Measurements from ENCODE around the gene WDR77.

WDR77 gene

DNA sequence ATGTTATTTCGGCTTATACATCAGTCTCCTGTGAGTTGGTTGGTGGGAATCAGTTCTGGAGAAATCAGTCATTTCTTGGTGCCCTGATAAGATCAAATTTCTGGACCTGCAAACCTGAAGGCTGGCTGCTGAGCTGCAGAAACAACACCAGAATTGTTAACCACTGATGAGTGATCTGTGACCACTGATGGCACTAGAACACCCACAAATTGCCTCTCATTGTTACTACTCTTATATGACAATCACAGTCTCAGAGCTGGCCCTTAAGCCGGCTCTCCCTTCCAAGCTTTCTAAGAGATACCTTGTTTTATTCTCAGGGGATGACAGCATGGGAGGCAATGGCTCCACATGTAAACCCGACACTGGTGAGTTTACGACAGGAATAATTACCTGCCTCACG is 26.6 kb upstream of the WDR77 start:
- TF ChIP-seq MAX (IDR thresholded peaks at IDR 0.05) (no peak), EP300 (IDR thresholded peaks at IDR 0.05; ENCODE audit: borderline replicate concordance) (no peak), RAD21 (IDR thresholded peaks at IDR 0.05; ENCODE audit: low read depth) (no peak), ZBTB7A (IDR thresholded peaks at IDR 0.05; ENCODE audit: low read depth) (no peak), USF1 (IDR thresholded peaks at IDR 0.05) (no peak), NFIC (IDR thresholded peaks at IDR 0.05) (no peak), CREB1 (IDR thresholded peaks at IDR 0.05; ENCODE audit: low read depth) (no peak), TAF1 (IDR thresholded peaks at IDR 0.05; ENCODE audit: low read depth) (no peak), CEBPB (IDR thresholded peaks at IDR 0.05) (no peak), TEAD4 (IDR thresholded peaks at IDR 0.05) (no peak), REST (IDR thresholded peaks at IDR 0.05; ENCODE audit: low read depth) (no peak), EGR1 (IDR thresholded peaks at IDR 0.05) (no peak), TCF12 (IDR thresholded peaks at IDR 0.05; ENCODE audit: low read depth) (no peak), FOXM1 (IDR thresholded peaks at IDR 0.05; ENCODE audit: borderline replicate concordance, low read depth) (no peak)

GRCh38 chr1:111474521-111474920 is 25.5 kb upstream of the WDR77 start:
- TF ChIP-seq TAF1 (IDR thresholded peaks at IDR 0.05; ENCODE audit: low read depth) (no peak), TEAD4 (IDR thresholded peaks at IDR 0.05) (no peak), RAD21 (IDR thresholded peaks at IDR 0.05; ENCODE audit: low read depth) (no peak), YY1 (IDR thresholded peaks at IDR 0.05; ENCODE audit: low read depth) (no peak), CEBPB (IDR thresholded peaks at IDR 0.05) (no peak), MAX (IDR thresholded peaks at IDR 0.05) (no peak), EGR1 (IDR thresholded peaks at IDR 0.05) (no peak), NFIC (IDR thresholded peaks at IDR 0.05) (no peak), TCF12 (IDR thresholded peaks at IDR 0.05; ENCODE audit: low read depth) (no peak), ZBTB7A (IDR thresholded peaks at IDR 0.05; ENCODE audit: low read depth) (no peak)

GRCh38 chr1:111474106-111474505 is 25.1 kb upstream of the WDR77 start:
- TF ChIP-seq YY1 (IDR thresholded peaks at IDR 0.05; ENCODE audit: low read depth) (no peak), TEAD4 (IDR thresholded peaks at IDR 0.05) (no peak), TCF12 (IDR thresholded peaks at IDR 0.05; ENCODE audit: low read depth) (no peak), MAX (IDR thresholded peaks at IDR 0.05) (no peak), USF1 (IDR thresholded peaks at IDR 0.05) (no peak), RAD21 (IDR thresholded peaks at IDR 0.05; ENCODE audit: low read depth) (no peak), CEBPB (IDR thresholded peaks at IDR 0.05) (no peak), NFIC (IDR thresholded peaks at IDR 0.05) (no peak), REST (IDR thresholded peaks at IDR 0.05; ENCODE audit: low read depth) (no peak), EP300 (IDR thresholded peaks at IDR 0.05; ENCODE audit: borderline replicate concordance) (no peak), ZBTB7A (IDR thresholded peaks at IDR 0.05; ENCODE audit: low read depth) (no peak), FOXM1 (IDR thresholded peaks at IDR 0.05; ENCODE audit: borderline replicate concordance, low read depth) (no peak), TAF1 (IDR thresholded peaks at IDR 0.05; ENCODE audit: low read depth) (no peak), CREB1 (IDR thresholded peaks at IDR 0.05; ENCODE audit: low read depth) (no peak), EGR1 (IDR thresholded peaks at IDR 0.05) (no peak)

- TF ChIP-seq ZBTB7A (IDR thresholded peaks at IDR 0.05; ENCODE audit: low read depth) = no peak
- no peak for TF ChIP-seq MAX (IDR thresholded peaks at IDR 0.05)
- no peak for TF ChIP-seq TCF12 (IDR thresholded peaks at IDR 0.05; ENCODE audit: low read depth)
- TF ChIP-seq CEBPB (IDR thresholded peaks at IDR 0.05) = no peak
- TF ChIP-seq TEAD4 (IDR thresholded peaks at IDR 0.05) = no peak
- no peak for TF ChIP-seq USF1 (IDR thresholded peaks at IDR 0.05)
- TF ChIP-seq EGR1 (IDR thresholded peaks at IDR 0.05) = no peak
- no peak for TF ChIP-seq NFIC (IDR thresholded peaks at IDR 0.05)
- TF ChIP-seq EP300 (IDR thresholded peaks at IDR 0.05; ENCODE audit: borderline replicate concordance) = no peak
- no peak for TF ChIP-seq FOXM1 (IDR thresholded peaks at IDR 0.05; ENCODE audit: borderline replicate concordance, low read depth)
- no peak for TF ChIP-seq TAF1 (IDR thresholded peaks at IDR 0.05; ENCODE audit: low read depth)
- TF ChIP-seq YY1 (IDR thresholded peaks at IDR 0.05; ENCODE audit: low read depth) = no peak
- no peak for TF ChIP-seq REST (IDR thresholded peaks at IDR 0.05; ENCODE audit: low read depth)
- no peak for TF ChIP-seq RAD21 (IDR thresholded peaks at IDR 0.05; ENCODE audit: low read depth)
- TF ChIP-seq CREB1 (IDR thresholded peaks at IDR 0.05; ENCODE audit: low read depth) = no peak
These were observed 22.5 kb upstream of the WDR77 start for GRCh38 chr1:111471538-111471937.
